ENCODE results near the gene HOXB4. TPM values are rescaled to one million over a fixed set of nuclear protein-coding genes. Genes with fewer than 3 reads are reported as not detected.
A peak's percentile ranks its signal among the peaks of the same experiment; 100 is the strongest.

Gene HOXB4
- total RNA-seq, 1 donor = 1.7 TPM

GRCh38 chr17:48542698-48543106, 35.4 kb downstream of the HOXB4 start:
- DNase-seq (ENCODE audit: low read depth) = no peak
- TF ChIP-seq CTCF (IDR thresholded peaks at IDR 0.05; ENCODE audit: insufficient read depth, low read depth, low read length) = peak; percentile 1
- H3K4me3 ChIP-seq (ENCODE audit: low read depth, low read length) = peak overlapping the region; percentile 72

DNA sequence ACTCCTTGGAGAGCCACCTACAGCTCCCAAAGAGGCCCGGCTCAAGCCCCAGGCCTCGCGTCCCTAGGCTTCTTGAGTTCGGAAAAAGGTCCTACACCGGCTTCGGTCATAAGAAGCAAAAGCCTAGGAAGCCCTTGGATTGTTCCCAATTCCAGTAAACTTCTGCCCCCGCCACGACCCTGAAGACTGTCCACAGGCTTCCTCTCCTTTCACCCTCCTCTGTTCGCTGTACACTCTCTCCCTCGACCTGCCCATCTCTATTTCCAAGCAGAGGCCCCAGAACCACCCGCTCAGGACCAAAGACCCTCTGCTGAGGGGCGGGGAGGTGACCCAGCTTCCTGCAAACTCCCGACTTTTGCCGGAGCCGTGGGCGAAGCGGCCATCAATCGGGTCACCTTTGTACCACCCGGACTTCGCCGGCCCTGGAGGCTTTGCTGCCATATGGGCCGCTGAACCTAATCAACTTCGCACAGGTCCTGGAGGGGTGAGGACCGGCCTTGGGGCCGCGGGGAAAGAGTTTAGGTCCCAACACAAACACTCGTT, 36.0 kb downstream of the HOXB4 start:
- DNase-seq (ENCODE audit: low read depth) = peak; percentile 43
- no peak for TF ChIP-seq CTCF (IDR thresholded peaks at IDR 0.05; ENCODE audit: insufficient read depth, low read depth, low read length)
- peak overlapping the region; percentile 72 for H3K4me3 ChIP-seq (ENCODE audit: low read depth, low read length)

DNA sequence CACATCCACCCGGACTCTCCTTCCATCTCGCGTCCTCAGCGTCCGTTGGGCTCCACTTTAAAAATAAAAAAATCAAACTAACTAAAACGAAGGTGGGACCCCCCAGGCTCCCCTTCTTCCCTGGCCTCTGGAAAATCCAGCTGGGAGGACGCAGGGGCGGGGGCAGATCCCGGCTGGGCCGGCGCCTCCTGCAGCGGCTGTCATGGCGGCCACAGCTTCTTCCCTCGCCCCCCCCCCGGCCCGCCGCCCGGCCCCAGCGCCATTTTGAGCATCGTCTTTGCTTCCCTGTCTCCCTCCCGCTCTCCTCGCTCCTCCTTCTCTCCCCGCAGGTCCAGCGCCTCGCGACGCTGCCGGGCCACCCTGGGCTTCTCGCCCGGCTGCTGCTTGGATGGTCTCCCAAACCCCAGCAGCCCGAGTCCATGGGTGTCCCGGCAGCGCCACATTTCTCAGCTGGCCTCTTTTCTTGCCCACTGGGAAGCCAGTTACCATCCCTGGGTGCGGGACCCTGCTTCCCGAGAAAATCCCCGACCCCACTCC, 36.5 kb downstream of the HOXB4 start:
- no peak for TF ChIP-seq CTCF (IDR thresholded peaks at IDR 0.05; ENCODE audit: insufficient read depth, low read depth, low read length)
- DNase-seq (ENCODE audit: low read depth) = peak; percentile 42
- peak overlapping the region; percentile 72 for H3K4me3 ChIP-seq (ENCODE audit: low read depth, low read length)

DNA sequence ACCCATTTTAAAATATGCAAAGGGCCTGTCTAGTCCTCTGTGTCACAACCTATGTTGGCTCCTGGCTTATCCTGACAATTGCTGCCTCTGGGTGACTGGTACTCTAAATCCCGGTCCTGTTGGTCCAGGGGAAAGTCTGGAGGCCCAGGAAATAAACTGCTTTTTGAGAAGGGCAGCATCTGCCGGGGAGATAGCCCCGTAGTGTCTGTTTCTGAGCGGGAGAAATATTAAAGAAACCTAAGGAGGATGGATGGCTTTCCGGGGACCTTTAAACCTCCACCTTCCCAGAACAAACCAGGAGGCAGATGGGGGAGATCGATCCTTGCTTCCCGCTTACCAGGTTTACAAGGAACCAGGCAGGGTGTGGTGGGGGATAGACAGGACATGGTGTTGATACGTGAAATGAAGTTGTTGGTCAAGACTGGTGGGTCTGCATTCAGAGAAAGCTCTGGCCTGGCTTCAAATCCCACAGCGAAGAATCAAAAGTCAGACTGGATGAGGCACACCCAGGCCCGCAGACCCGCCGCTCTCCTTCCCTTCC, 37.0 kb downstream of the HOXB4 start:
- no peak for DNase-seq (ENCODE audit: low read depth)
- H3K4me3 ChIP-seq (ENCODE audit: low read depth, low read length) = peak overlapping the region; percentile 72

DNA sequence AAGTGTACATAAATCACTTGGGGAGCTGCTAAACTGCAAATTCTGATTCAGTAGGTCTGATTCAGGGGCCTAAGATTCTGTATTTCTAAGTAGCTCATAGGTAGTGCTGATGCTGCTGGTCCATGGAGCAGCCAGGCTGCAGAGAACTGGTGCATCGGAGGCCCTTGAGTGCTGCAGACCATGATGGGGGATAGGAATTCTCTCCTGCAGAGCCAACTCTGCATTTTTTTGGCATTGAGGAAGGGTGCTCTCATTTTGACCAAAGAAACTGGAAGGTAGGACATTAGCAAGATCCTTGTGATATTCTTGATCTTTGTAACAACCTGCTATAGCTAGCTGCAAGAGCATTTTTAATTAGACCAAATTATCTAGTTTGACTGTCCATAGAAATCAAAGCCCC, 37.9 kb downstream of the HOXB4 start:
- no peak for TF ChIP-seq CTCF (IDR thresholded peaks at IDR 0.05; ENCODE audit: insufficient read depth, low read depth, low read length)
- DNase-seq (ENCODE audit: low read depth) = no peak
- no peak overlapping the region for H3K4me3 ChIP-seq (ENCODE audit: low read depth, low read length)

More for the DNA sequence above, 37.0 kb downstream of the HOXB4 start:
- no peak for TF ChIP-seq CTCF (IDR thresholded peaks at IDR 0.05; ENCODE audit: insufficient read depth, low read depth, low read length)

- no peak overlapping the region for H3K4me3 ChIP-seq (ENCODE audit: low read depth, low read length)
- DNase-seq (ENCODE audit: low read depth) = peak; percentile 39
- TF ChIP-seq CTCF (IDR thresholded peaks at IDR 0.05; ENCODE audit: insufficient read depth, low read depth, low read length) = no peak
Observed at GRCh38 chr17:48539177-48539576, 39.0 kb downstream of the HOXB4 start.
